Measurements from ENCODE around the gene VEGFB. TPM values are rescaled to one million over a fixed set of nuclear protein-coding genes. Genes with fewer than 3 reads are reported as not detected.

Gene VEGFB
- total RNA-seq, 1 donor, result 14.8 TPM

Other genes starting within 250 kb of the VEGFB start
- gene OTUB1, start 248.1 kb upstream of the VEGFB start, total RNA-seq, result 41.8 and 53.3 TPM in 2 replicates
- not detected in 2 replicates for gene FLRT1, start 198.7 kb upstream of the VEGFB start, total RNA-seq
- gene MACROD1, start 68.5 kb upstream of the VEGFB start, total RNA-seq, result 12.4 and 18.5 TPM in 2 replicates
- 247 and 273 TPM in 2 replicates for gene STIP1, start 48.4 kb upstream of the VEGFB start, total RNA-seq
- 124 and 138 TPM in 2 replicates for gene FERMT3, start 27.9 kb upstream of the VEGFB start, total RNA-seq
- 18.2 and 22.8 TPM in 2 replicates for gene TRPT1, start 8.4 kb upstream of the VEGFB start, total RNA-seq
- 27.9 and 34.0 TPM in 2 replicates for gene NUDT22, start 8.3 kb upstream of the VEGFB start, total RNA-seq
- 8.1 and 8.9 TPM in 2 replicates for gene DNAJC4, start 4.0 kb upstream of the VEGFB start, total RNA-seq
- 23.8 and 34.0 TPM in 2 replicates for gene FKBP2, start 6.5 kb downstream of the VEGFB start, total RNA-seq
- gene PPP1R14B, start 12.4 kb downstream of the VEGFB start, total RNA-seq, result 258 and 294 TPM in 2 replicates
- gene PLCB3, start 16.9 kb downstream of the VEGFB start, total RNA-seq, result 61.2 and 61.6 TPM in 2 replicates
- 49.2 and 51.7 TPM in 2 replicates for gene BAD, start 50.1 kb downstream of the VEGFB start, total RNA-seq
- 9.1 and 9.7 TPM in 2 replicates for gene GPR137, start 51.3 kb downstream of the VEGFB start, total RNA-seq
- 0.07 TPM in 1 of 2 replicates, not detected in the other for gene KCNK4, start 56.7 kb downstream of the VEGFB start, total RNA-seq
- gene CATSPERZ, start 65.8 kb downstream of the VEGFB start, total RNA-seq, result 0.27 and 0.57 TPM in 2 replicates
- gene ESRRA, start 70.9 kb downstream of the VEGFB start, total RNA-seq, result 26.4 and 27.5 TPM in 2 replicates
- gene TRMT112, start 83.0 kb downstream of the VEGFB start, total RNA-seq, result 172 and 196 TPM in 2 replicates
- 108 and 151 TPM in 2 replicates for gene PRDX5, start 83.5 kb downstream of the VEGFB start, total RNA-seq
- 1.1 and 1.9 TPM in 2 replicates for gene CCDC88B, start 105.6 kb downstream of the VEGFB start, total RNA-seq
- 35.1 and 49.9 TPM in 2 replicates for gene RPS6KA4, start 124.6 kb downstream of the VEGFB start, total RNA-seq

Measured in thoracic aorta endothelial cell (primary cell).